ENCODE measurements around the gene LANCL2.
A peak's percentile ranks its signal among the peaks of the same experiment; 100 is the strongest.

The LANCL2 gene, protein sequence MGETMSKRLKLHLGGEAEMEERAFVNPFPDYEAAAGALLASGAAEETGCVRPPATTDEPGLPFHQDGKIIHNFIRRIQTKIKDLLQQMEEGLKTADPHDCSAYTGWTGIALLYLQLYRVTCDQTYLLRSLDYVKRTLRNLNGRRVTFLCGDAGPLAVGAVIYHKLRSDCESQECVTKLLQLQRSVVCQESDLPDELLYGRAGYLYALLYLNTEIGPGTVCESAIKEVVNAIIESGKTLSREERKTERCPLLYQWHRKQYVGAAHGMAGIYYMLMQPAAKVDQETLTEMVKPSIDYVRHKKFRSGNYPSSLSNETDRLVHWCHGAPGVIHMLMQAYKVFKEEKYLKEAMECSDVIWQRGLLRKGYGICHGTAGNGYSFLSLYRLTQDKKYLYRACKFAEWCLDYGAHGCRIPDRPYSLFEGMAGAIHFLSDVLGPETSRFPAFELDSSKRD

DNA sequence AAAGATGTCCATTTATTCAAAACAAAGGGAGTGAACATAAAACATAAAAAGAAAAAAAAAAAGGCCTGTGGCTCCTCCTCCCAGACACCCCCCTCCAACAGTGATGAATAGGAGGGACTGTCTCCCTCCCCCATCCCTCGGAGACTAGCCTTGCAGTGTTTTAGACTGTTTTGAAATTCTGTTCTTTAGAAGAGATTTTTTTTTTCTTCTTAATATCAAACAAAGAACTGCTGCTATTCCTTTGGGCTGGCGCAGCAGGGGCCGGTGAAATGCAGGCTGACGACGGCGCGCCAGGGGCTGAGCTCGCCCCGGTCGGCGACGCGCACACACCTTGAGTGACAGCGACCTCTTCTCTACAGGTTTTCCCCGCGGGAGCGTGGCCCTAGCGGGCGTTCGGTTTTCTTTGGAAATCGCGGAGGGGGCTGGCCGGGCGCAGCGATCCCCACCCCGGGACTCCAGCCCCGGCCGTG is at the start of gene LANCL2:
Gene LANCL2 (plus strand): TSS at position 133 of the 470 bp plus-strand sequence. CDS start 689 bp downstream, outside the sequence.
- Histone ChIP-seq H4K20me1 (ENCODE audit: insufficient read depth, low read length) (no peaks in the 10 kb centered on the region), H3K36me3 (ENCODE audit: insufficient read depth, low read length) (no peaks in the 10 kb centered on the region; the same call in 1 of the 2 replicates), H3K9ac (ENCODE audit: low read depth, low read length) (peak within 1 kb of the TSS; percentile 94), H3K4me1 (ENCODE audit: insufficient read depth, low read length) (peaks cover 27% of the 10 kb centered on the region), H3K27me3 (ENCODE audit: insufficient read depth, low read length, poor library complexity) (no peaks in the 10 kb centered on the region), H3K9me3 (ENCODE audit: insufficient read depth, low read length, severe bottlenecking) (no peaks in the 10 kb centered on the region), H2AFZ (ENCODE audit: low read depth, low read length) (peak within 1 kb of the TSS; percentile 92), H3K4me3 (ENCODE audit: low read depth in 1 of 2, low read length in 2 of 2) (peak within 1 kb of the TSS; percentile 84 to 93), H3K27ac (ENCODE audit: low read length) (peak within 1 kb of the TSS; percentile 97), H3K79me2 (ENCODE audit: insufficient read depth, low read length) (peaks cover 3% of the 10 kb centered on the region), H3K4me2 (ENCODE audit: insufficient read depth, low read length) (peak within 1 kb of the TSS; percentile 79)
- ATAC-seq (ENCODE audit: insufficient read depth, low read depth) (peak; percentile 39), DNase-seq (no peak)
- TF ChIP-seq, protein P1, sequence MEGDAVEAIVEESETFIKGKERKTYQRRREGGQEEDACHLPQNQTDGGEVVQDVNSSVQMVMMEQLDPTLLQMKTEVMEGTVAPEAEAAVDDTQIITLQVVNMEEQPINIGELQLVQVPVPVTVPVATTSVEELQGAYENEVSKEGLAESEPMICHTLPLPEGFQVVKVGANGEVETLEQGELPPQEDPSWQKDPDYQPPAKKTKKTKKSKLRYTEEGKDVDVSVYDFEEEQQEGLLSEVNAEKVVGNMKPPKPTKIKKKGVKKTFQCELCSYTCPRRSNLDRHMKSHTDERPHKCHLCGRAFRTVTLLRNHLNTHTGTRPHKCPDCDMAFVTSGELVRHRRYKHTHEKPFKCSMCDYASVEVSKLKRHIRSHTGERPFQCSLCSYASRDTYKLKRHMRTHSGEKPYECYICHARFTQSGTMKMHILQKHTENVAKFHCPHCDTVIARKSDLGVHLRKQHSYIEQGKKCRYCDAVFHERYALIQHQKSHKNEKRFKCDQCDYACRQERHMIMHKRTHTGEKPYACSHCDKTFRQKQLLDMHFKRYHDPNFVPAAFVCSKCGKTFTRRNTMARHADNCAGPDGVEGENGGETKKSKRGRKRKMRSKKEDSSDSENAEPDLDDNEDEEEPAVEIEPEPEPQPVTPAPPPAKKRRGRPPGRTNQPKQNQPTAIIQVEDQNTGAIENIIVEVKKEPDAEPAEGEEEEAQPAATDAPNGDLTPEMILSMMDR (IDR thresholded peaks at IDR 0.05; ENCODE audit: borderline replicate concordance, extremely low read depth, low read length, poor library complexity, severe bottlenecking): no peak
- TF ChIP-seq EZH2 (IDR thresholded peaks at IDR 0.05; ENCODE audit: borderline replicate concordance, low read depth, low read length, severe bottlenecking): no peak

DNA sequence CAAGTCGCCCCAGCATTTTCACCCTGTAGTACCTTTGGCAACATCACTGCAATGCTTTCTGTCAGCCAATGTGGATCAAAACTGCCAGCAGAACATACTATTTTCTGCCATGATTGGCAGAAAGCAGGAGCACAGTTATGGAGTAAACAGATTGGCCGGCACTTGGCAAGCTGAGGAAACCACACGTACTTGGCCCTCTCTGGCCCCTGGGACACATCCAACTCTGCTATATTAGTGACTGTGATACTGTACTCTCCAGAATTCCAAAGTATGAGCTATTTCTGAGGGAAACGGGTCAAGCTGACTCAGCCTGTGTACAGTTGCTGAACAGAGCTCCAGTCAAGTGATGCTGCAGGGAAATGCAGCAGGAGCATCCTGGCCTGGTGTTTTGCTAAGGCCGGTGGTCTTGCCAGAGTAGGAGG is 39.8 kb upstream of the LANCL2 start:
- TF ChIP-seq EZH2 (IDR thresholded peaks at IDR 0.05; ENCODE audit: borderline replicate concordance, low read depth, low read length, severe bottlenecking): no peak
- TF ChIP-seq, protein P1 (IDR thresholded peaks at IDR 0.05; ENCODE audit: borderline replicate concordance, extremely low read depth, low read length, poor library complexity, severe bottlenecking): no peak
- ATAC-seq (ENCODE audit: insufficient read depth, low read depth): no peak

DNA sequence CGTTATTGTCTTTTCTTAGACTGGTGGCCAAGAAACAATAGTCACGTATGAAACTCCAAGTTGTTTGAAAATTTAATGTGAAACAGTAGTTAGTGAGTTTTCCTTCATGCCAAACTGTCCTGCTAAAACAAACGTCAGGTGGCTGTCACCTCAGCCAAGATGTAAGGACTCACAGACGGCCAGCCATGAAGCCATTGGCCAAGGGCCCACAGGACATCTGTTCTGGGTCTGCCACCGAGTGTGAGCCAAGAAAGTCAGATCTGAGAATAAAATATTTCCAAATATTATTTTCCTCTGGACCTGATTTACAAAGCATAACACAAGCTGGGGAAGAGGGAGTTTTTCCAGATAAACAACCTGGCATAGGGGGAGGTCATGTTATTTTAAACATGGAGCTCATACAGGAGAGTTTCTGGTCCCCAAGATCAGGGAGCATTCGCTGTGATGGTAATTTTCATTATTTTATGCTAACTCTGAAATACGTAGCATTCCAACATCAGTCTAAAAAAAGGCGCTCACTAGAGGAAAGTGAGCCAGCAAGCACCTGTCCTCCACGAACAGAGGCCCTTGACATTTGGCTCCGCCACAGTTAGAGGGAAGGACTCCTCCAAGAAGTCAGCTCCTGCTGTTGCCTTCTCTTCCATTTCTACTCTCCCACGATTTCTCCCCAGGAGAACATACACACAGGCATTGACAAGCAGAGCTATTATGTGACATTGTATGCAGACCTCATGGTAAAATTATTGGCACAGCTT is 38.9 kb upstream of the LANCL2 start:
- no peak for DNase-seq
- no peaks in the 10 kb centered on the region for H3K27me3 ChIP-seq (ENCODE audit: insufficient read depth, low read length, poor library complexity)
- no peak overlapping the region for H2AFZ ChIP-seq (ENCODE audit: low read depth, low read length)
- no peak overlapping the region for H3K27ac ChIP-seq (ENCODE audit: low read length)
- no peak overlapping the region for H3K4me2 ChIP-seq (ENCODE audit: insufficient read depth, low read length)
- no peak overlapping the region for H3K9ac ChIP-seq (ENCODE audit: low read depth, low read length)
- H3K79me2 ChIP-seq (ENCODE audit: insufficient read depth, low read length): no peaks in the 10 kb centered on the region
- H3K36me3 ChIP-seq (ENCODE audit: insufficient read depth, low read length): no peaks in the 10 kb centered on the region
- no peaks in the 10 kb centered on the region for H3K9me3 ChIP-seq (ENCODE audit: insufficient read depth, low read length, severe bottlenecking)
- ATAC-seq (ENCODE audit: insufficient read depth, low read depth): no peak
- H3K4me3 ChIP-seq (ENCODE audit: low read depth in 1 of 2, low read length in 2 of 2): no peak overlapping the region
- no peaks in the 10 kb centered on the region for H3K4me1 ChIP-seq (ENCODE audit: insufficient read depth, low read length)
- H4K20me1 ChIP-seq (ENCODE audit: insufficient read depth, low read length): no peaks in the 10 kb centered on the region
- TF ChIP-seq, protein P1 (IDR thresholded peaks at IDR 0.05; ENCODE audit: borderline replicate concordance, extremely low read depth, low read length, poor library complexity, severe bottlenecking): no peak
- TF ChIP-seq EZH2 (IDR thresholded peaks at IDR 0.05; ENCODE audit: borderline replicate concordance, low read depth, low read length, severe bottlenecking): no peak

More for the DNA sequence above, 39.8 kb upstream of the LANCL2 start:
- Histone ChIP-seq H2AFZ (ENCODE audit: low read depth, low read length) (no peak overlapping the region), H3K9ac (ENCODE audit: low read depth, low read length) (no peak overlapping the region), H4K20me1 (ENCODE audit: insufficient read depth, low read length) (no peaks in the 10 kb centered on the region), H3K4me1 (ENCODE audit: insufficient read depth, low read length) (no peaks in the 10 kb centered on the region), H3K4me3 (ENCODE audit: low read depth in 1 of 2, low read length in 2 of 2) (no peak overlapping the region), H3K27me3 (ENCODE audit: insufficient read depth, low read length, poor library complexity) (no peaks in the 10 kb centered on the region), H3K79me2 (ENCODE audit: insufficient read depth, low read length) (no peaks in the 10 kb centered on the region), H3K36me3 (ENCODE audit: insufficient read depth, low read length) (no peaks in the 10 kb centered on the region), H3K9me3 (ENCODE audit: insufficient read depth, low read length, severe bottlenecking) (no peaks in the 10 kb centered on the region), H3K27ac (ENCODE audit: low read length) (no peak overlapping the region), H3K4me2 (ENCODE audit: insufficient read depth, low read length) (no peak overlapping the region)
- no peak for DNase-seq

Measured in DND-41 (cell line).